A673 (cell line): ENCODE measurements around the gene RTL1. TPM values are rescaled to one million over a fixed set of nuclear protein-coding genes. Genes with fewer than 3 reads are reported as not detected.

Experiments used
- BruUV-seq: library from RNA; stranded (reverse); fragments of 400-500 nt; replicated peaks from 2 replicates; lab custom pipeline; 2021; lab: Mats Ljungman, UMichigan
- CTCF ChIA-PET: fragments of 300-600 bp; sonication (Branson Sonifier 250); formaldehyde crosslinking; loops from one replicate; lab custom pipeline; 2022; ENCODE audit warnings: antibody characterized with exemption; lab: Charles Lee
- POLR2A ChIA-PET: fragments of 300-600 bp; sonication (Branson Sonifier 250); formaldehyde crosslinking; loops from one replicate; lab custom pipeline; 2022; ENCODE audit warnings: antibody characterized with exemption; ENCODE audit not compliant: low non-redundant PET; lab: Charles Lee
- DNase-seq: peaks from one replicate; pipeline ENCODE4 v3.0.0-alpha.2; 2015; ENCODE audit warnings: low spot score
- H3K27ac ChIP-seq: fragments of 200-600 bp; sonication (generic); 2 replicates; pipeline ENCODE4 v1.5.1; 2016; ENCODE audit warnings: mixed run types, low read depth, mild to moderate bottlenecking, mixed read lengths, antibody characterized with exemption, low read length; ENCODE audit not compliant: poor library complexity, severe bottlenecking
- H3K27me3 ChIP-seq: fragments of 200-600 bp; sonication (generic); replicated peaks from 2 replicates; pipeline ENCODE4 v1.6.1; 2017; ENCODE audit warnings: mixed run types, low read depth, mild to moderate bottlenecking, mixed read lengths, antibody characterized with exemption, low read length; ENCODE audit not compliant: insufficient read depth, poor library complexity
- H3K36me3 ChIP-seq: fragments of 200-600 bp; sonication (generic); 2 replicates; pipeline ENCODE4 v1.6.1; 2016; ENCODE audit warnings: mixed run types, mild to moderate bottlenecking, mixed read lengths, antibody characterized with exemption, low read length; ENCODE audit not compliant: insufficient read depth, poor library complexity, severe bottlenecking
- H3K4me1 ChIP-seq: fragments of 200-600 bp; sonication (generic); 2 replicates; pipeline ENCODE4 v1.6.1; 2017; ENCODE audit warnings: mixed run types, mild to moderate bottlenecking, mixed read lengths, antibody characterized with exemption, low read length; ENCODE audit not compliant: insufficient read depth, poor library complexity, severe bottlenecking
- H3K4me3 ChIP-seq: fragments of 200-600 bp; sonication (generic); 2 replicates; pipeline ENCODE4 v1.5.1; 2016; ENCODE audit warnings: low read depth, mixed run types, mild to moderate bottlenecking, mixed read lengths, low read length; ENCODE audit not compliant: poor library complexity, severe bottlenecking
- H3K9me3 ChIP-seq: fragments of 200-600 bp; sonication (generic); 2 replicates; pipeline ENCODE4 v1.6.1; 2016; ENCODE audit warnings: mixed run types, low read depth, mild to moderate bottlenecking, mixed read lengths, antibody characterized with exemption, low read length; ENCODE audit not compliant: poor library complexity, severe bottlenecking
- CTCF ChIP-seq: fragments of 300-800, 200-600 bp; sonication (generic); conservative IDR thresholded peaks from 2 replicates; pipeline ENCODE4 v1.5.1; 2017; ENCODE audit warnings: low read depth, mild to moderate bottlenecking, antibody characterized with exemption, low read length, moderate library complexity, mixed read lengths
- EZH2 ChIP-seq: fragments of 200-600 bp; sonication (generic); IDR thresholded peaks from 2 replicates; pipeline ENCODE4 v1.6.1; 2017; ENCODE audit warnings: borderline replicate concordance, low read depth, mild to moderate bottlenecking, mixed read lengths, antibody characterized with exemption, low read length; ENCODE audit not compliant: poor library complexity, severe bottlenecking
- intact Hi-C: fragments of 100-400 bp; cut with micrococcal nuclease; formaldehyde crosslinking; loops from one replicate; pipeline ENCODE4 v1.10.0; 2022; ENCODE audit not compliant: unreplicated experiment
- total RNA-seq: library from RNA; stranded (reverse); gene quantifications from 2 replicates; pipeline ENCODE4 v1.2.3, GENCODE V29; 2021

RTL1 gene
- total RNA-seq, 1 experiment from 2014 or later = 0.09 TPM

- intact Hi-C loops = no loop called here
- peak overlapping the region; percentile 26 for H3K27ac ChIP-seq
- H3K4me3 ChIP-seq = no peak overlapping the region
- TF ChIP-seq CTCF (no peak), EZH2 (no peak)
- H3K4me1 ChIP-seq = peaks cover 38% of the 10 kb centered on the region
- H3K36me3 ChIP-seq = no peaks in the 10 kb centered on the region
- ChIA-PET CTCF (interaction anchor here (0.6 to 2.1 kb wide), 3 partner anchors 48 to 722 kb away, joined by 6 to 8 read pairs (median 8); no protein-coding TSS in a partner anchor), POLR2A (no interaction called here)
- H3K27me3 ChIP-seq = no peaks in the 10 kb centered on the region
- no TSS peak for BruUV-seq
- H3K9me3 ChIP-seq = no peaks in the 10 kb centered on the region
- peak; percentile 51 for DNase-seq
Observed at GRCh38 chr14:100898935-100899883, 4.3 kb downstream of the RTL1 start.

- H3K4me1 ChIP-seq = peaks cover 32% of the 10 kb centered on the region
- no peaks in the 10 kb centered on the region for H3K9me3 ChIP-seq
- intact Hi-C loops = no loop called here
- ChIA-PET CTCF (no interaction called here), POLR2A (no interaction called here)
- H3K36me3 ChIP-seq = no peaks in the 10 kb centered on the region
- DNase-seq = no peak
- BruUV-seq = no TSS peak
- no peaks in the 10 kb centered on the region for H3K27me3 ChIP-seq
- no peak overlapping the region for H3K27ac ChIP-seq
- TF ChIP-seq CTCF = no peak
- no peak for TF ChIP-seq EZH2
- H3K4me3 ChIP-seq = no peak overlapping the region
Observed at GRCh38 chr14:100898465-100898864, 5.1 kb downstream of the RTL1 start.

- H3K4me3 ChIP-seq = no peak overlapping the region
- CTCF ChIA-PET = no interaction called here
- TF ChIP-seq EZH2 (no peak), CTCF (no peak)
- H3K27ac ChIP-seq = no peak overlapping the region
- H3K9me3 ChIP-seq = no peaks in the 10 kb centered on the region
- H3K36me3 ChIP-seq = no peaks in the 10 kb centered on the region
- POLR2A ChIA-PET = no interaction called here
- peaks cover 32% of the 10 kb centered on the region for H3K4me1 ChIP-seq
- no peak for DNase-seq
- no peaks in the 10 kb centered on the region for H3K27me3 ChIP-seq
- BruUV-seq = no TSS peak
- intact Hi-C loops = no loop called here
Observed at GRCh38 chr14:100896369-100897060, 7.0 kb downstream of the RTL1 start.
